HG03354 (cell line): ENCODE results near the gene CRYBA1.
"Not testable (repeated sequence)": the region's sequence is repeated elsewhere in the genome, so short reads cannot be mapped to it uniquely, and the experiment has no call there.

ENCODE experiments used
- ATAC-seq: cut with Tn5 transposase; IDR thresholded peaks from one replicate; pipeline ENCODE4 v1.9.1; 2021; ENCODE audit warnings: mild to moderate bottlenecking; ENCODE audit not compliant: unreplicated experiment, poor library complexity, severe bottlenecking

Gene CRYBA1

GRCh38 chr17:29246628-29247027 lies at the start of gene CRYBA1:
Gene CRYBA1, plus strand, starts transcription at chr17:29246859. Its CDS starts 5 bp downstream, at chr17:29246864.
- ATAC-seq, result no peak

- no peak for ATAC-seq
These were observed 49.0 kb upstream of the CRYBA1 start for GRCh38 chr17:29197516-29198272.

GRCh38 chr17:29204068-29204804 lies 42.4 kb upstream of the CRYBA1 start:
- ATAC-seq, result not testable (repeated sequence)

GRCh38 chr17:29205047-29205446 lies 41.6 kb upstream of the CRYBA1 start:
- no peak for ATAC-seq

GRCh38 chr17:29207975-29208374 lies 38.7 kb upstream of the CRYBA1 start:
- ATAC-seq, result no peak

GRCh38 chr17:29209073-29209472 lies 37.6 kb upstream of the CRYBA1 start:
- no peak for ATAC-seq

- ATAC-seq, result no peak
These were observed 35.8 kb upstream of the CRYBA1 start for GRCh38 chr17:29210879-29211278.

- ATAC-seq, result no peak
These were observed 34.5 kb upstream of the CRYBA1 start for GRCh38 chr17:29212094-29212631.

GRCh38 chr17:29212681-29213121 lies 34.0 kb upstream of the CRYBA1 start:
- no peak for ATAC-seq

- ATAC-seq, result no peak
These were observed 32.2 kb upstream of the CRYBA1 start for GRCh38 chr17:29214215-29215146.

GRCh38 chr17:29215174-29215573 lies 31.5 kb upstream of the CRYBA1 start:
- no peak for ATAC-seq

- ATAC-seq, result no peak
These were observed 30.9 kb upstream of the CRYBA1 start for GRCh38 chr17:29215717-29216116.

GRCh38 chr17:29216181-29216580 lies 30.5 kb upstream of the CRYBA1 start:
- ATAC-seq, result no peak

- ATAC-seq, result no peak
These were observed 29.8 kb upstream of the CRYBA1 start for GRCh38 chr17:29216856-29217255.

GRCh38 chr17:29219378-29220047 lies 27.1 kb upstream of the CRYBA1 start:
- no peak for ATAC-seq

GRCh38 chr17:29221338-29221737 lies 25.3 kb upstream of the CRYBA1 start:
- not testable (repeated sequence) for ATAC-seq

GRCh38 chr17:29225396-29225795 lies 21.3 kb upstream of the CRYBA1 start:
- ATAC-seq, result no peak

- ATAC-seq, result no peak
These were observed 13.4 kb upstream of the CRYBA1 start for GRCh38 chr17:29233301-29233700.

- not testable (repeated sequence) for ATAC-seq
These were observed 11.7 kb upstream of the CRYBA1 start for GRCh38 chr17:29234972-29235371.
